DND-41 (cell line): ENCODE measurements around the gene SCD5.

ENCODE experiments used
- CTCF ChIP-seq: IDR thresholded peaks from 2 replicates; pipeline ENCODE4 v1.5.1; 2012; ENCODE audit warnings: borderline replicate concordance, low read length, moderate library complexity, mild to moderate bottlenecking; ENCODE audit not compliant: poor library complexity, severe bottlenecking; ENCODE audit errors: extremely low read depth
- EZH2 ChIP-seq: IDR thresholded peaks from 3 replicates; pipeline ENCODE4 v1.6.1; 2012; ENCODE audit warnings: borderline replicate concordance, low read depth, mild to moderate bottlenecking, moderate library complexity, low read length, inconsistent platforms; ENCODE audit not compliant: severe bottlenecking

GRCh38 chr4:82780752-82781231 is 17.8 kb downstream of the SCD5 start:
- TF ChIP-seq CTCF: no peak
- no peak for TF ChIP-seq EZH2
